ENCODE data around the gene NBPF1.
"Not testable (repeated sequence)": the region's sequence is repeated elsewhere in the genome, so short reads cannot be mapped to it uniquely, and the experiment has no call there.

The NBPF1 gene

GRCh38 chr1:16621681-16622315 lies 8.4 kb upstream of the NBPF1 start:
- peak; percentile 30 for DNase-seq

- peak; percentile 30 for DNase-seq
These were observed 7.9 kb upstream of the NBPF1 start for GRCh38 chr1:16621300-16621658.

GRCh38 chr1:16619803-16620501 lies 6.6 kb upstream of the NBPF1 start:
- peak; percentile 35 for DNase-seq

GRCh38 chr1:16618719-16619118 lies 5.4 kb upstream of the NBPF1 start:
- DNase-seq = peak; percentile 42

GRCh38 chr1:16617778-16618580 lies 4.6 kb upstream of the NBPF1 start:
- no peak for DNase-seq

- DNase-seq = peak; percentile 33
These were observed 3.8 kb upstream of the NBPF1 start for GRCh38 chr1:16617114-16617631.

GRCh38 chr1:16615253-16616252 lies 2.2 kb upstream of the NBPF1 start:
- no peak for DNase-seq

GRCh38 chr1:16614361-16615252 lies 1.2 kb upstream of the NBPF1 start:
- DNase-seq = peak; percentile 31

GRCh38 chr1:16612332-16613172 lies 812 bp downstream of the NBPF1 start:
- peak; percentile 46 for DNase-seq

GRCh38 chr1:16611981-16612331 lies 1.4 kb downstream of the NBPF1 start:
- not testable (repeated sequence) for DNase-seq

- not testable (repeated sequence) for DNase-seq
These were observed 2.2 kb downstream of the NBPF1 start for GRCh38 chr1:16611164-16611563.

- DNase-seq = not testable (repeated sequence)
These were observed 2.8 kb downstream of the NBPF1 start for GRCh38 chr1:16610553-16610952.

- not testable (repeated sequence) for DNase-seq
These were observed 3.6 kb downstream of the NBPF1 start for GRCh38 chr1:16609761-16610160.

GRCh38 chr1:16608838-16609560 lies 4.4 kb downstream of the NBPF1 start:
- no peak for DNase-seq

GRCh38 chr1:16607853-16608815 lies 5.2 kb downstream of the NBPF1 start:
- peak; percentile 32 for DNase-seq

GRCh38 chr1:16607433-16607851 lies 5.9 kb downstream of the NBPF1 start:
- peak; percentile 31 for DNase-seq

GRCh38 chr1:16606666-16607432 lies 6.5 kb downstream of the NBPF1 start:
- DNase-seq = not testable (repeated sequence)
